Upper lobe of left lung (tissue), 4 donors: ENCODE results near the gene PTPN11.

Experiments used
- POLR2A ChIP-seq, 4 donors: fragments of 450-650 bp; IDR thresholded peaks; one replicate each; pipeline ENCODE4 v1.5.1; 2016 to 2017; ENCODE audit warnings: antibody characterized with exemption in 4 of 4, mild to moderate bottlenecking in 2 of 4
- POLR2AphosphoS5 ChIP-seq, 2 donors: sonication (generic); formaldehyde crosslinking; IDR thresholded peaks; one replicate each; pipeline ENCODE4 v1.5.1; 2017; ENCODE audit warnings: antibody characterized with exemption in 2 of 2

- TF ChIP-seq POLR2AphosphoS5 (IDR thresholded peaks at IDR 0.05): no peak
- TF ChIP-seq POLR2A (IDR thresholded peaks at IDR 0.05): no peak
These were observed 99.6 kb downstream of the PTPN11 start for GRCh38 chr12:112518365-112518735.
